Lower leg skin (tissue), 4 donors: Measurements from ENCODE around the gene AGTR2. TPM values are rescaled to one million over a fixed set of nuclear protein-coding genes. Genes with fewer than 3 reads are reported as not detected.
"Not testable (repeated sequence)": the region's sequence is repeated elsewhere in the genome, so short reads cannot be mapped to it uniquely, and the experiment has no call there.

Source experiments
- DNase-seq, 2 donors: peaks; one replicate each; pipeline ENCODE4 v3.0.0-alpha.2; 2019; ENCODE audit warnings: low spot score in 2 of 2
- H3K4me3 ChIP-seq: fragments of 200-600 bp; sonication (generic); 2 replicates; pipeline ENCODE4 v1.5.1; 2017; ENCODE audit warnings: mild to moderate bottlenecking, low read depth; ENCODE audit not compliant: poor library complexity, severe bottlenecking
- POLR2A ChIP-seq, 2 donors: fragments of 450-650 bp; IDR thresholded peaks; one replicate each; pipeline ENCODE4 v1.6.1; 2016 to 2017; ENCODE audit warnings: antibody characterized with exemption in 2 of 2, mild to moderate bottlenecking in 1 of 2, moderate library complexity in 1 of 2
- WGBS, 2 donors: methylation state at CpG; one replicate each; pipeline ENCODE4 v1.1.5; 2018; 5-methylcytosine and 5-hydroxymethylcytosine counted together
- intact Hi-C: fragments of 100-400 bp; cut with DNase I; formaldehyde crosslinking; loops from one replicate; pipeline ENCODE4 v1.15.0; 2023; ENCODE audit warnings: low total_unique reads
- total RNA-seq, 4 donors: library from RNA; depleted of rRNA; stranded (reverse); fragments of >200 nt; gene quantifications; one replicate each; pipeline ENCODE4 v1.1.0, GENCODE V29; 2016
- TF ChIP-seq, protein P1 (sequence below), 3 donors: fragments of 450-650 bp; IDR thresholded peaks; one replicate each; pipeline ENCODE4 v1.5.1; 2016; ENCODE audit warnings: antibody characterized with exemption in 3 of 3, mild to moderate bottlenecking in 3 of 3, moderate library complexity in 2 of 3

The AGTR2 gene, protein sequence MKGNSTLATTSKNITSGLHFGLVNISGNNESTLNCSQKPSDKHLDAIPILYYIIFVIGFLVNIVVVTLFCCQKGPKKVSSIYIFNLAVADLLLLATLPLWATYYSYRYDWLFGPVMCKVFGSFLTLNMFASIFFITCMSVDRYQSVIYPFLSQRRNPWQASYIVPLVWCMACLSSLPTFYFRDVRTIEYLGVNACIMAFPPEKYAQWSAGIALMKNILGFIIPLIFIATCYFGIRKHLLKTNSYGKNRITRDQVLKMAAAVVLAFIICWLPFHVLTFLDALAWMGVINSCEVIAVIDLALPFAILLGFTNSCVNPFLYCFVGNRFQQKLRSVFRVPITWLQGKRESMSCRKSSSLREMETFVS
- total RNA-seq, result not detected

DNA sequence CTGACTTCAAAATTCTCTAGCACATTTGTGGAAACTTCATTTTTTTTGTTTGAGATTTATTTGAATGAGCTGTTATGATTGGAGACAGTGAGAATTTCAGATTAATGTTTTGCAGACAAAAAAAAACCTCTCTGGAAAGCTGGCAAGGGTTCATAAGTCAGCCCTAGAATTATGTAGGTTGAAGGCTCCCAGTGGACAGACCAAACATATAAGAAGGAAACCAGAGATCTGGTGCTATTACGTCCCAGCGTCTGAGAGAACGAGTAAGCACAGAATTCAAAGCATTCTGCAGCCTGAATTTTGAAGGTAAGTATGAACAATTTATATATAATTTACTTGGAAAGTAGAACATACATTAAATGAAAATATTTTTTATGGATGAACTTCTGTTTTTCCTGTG, at the start of gene AGTR2:
TSS of gene AGTR2 (plus strand) at position 234 of the 400 bp plus-strand sequence. CDS start 1,537 bp downstream, outside the sequence.
- DNase-seq, result no peak
- intact Hi-C loops, result no loop called here
- WGBS, 2 donors, result 53 to 63% methylated on average over 3 of the region's 3 CpGs
- H3K4me3 ChIP-seq, result no peak within 1 kb of the TSS
- TF ChIP-seq, protein P1, sequence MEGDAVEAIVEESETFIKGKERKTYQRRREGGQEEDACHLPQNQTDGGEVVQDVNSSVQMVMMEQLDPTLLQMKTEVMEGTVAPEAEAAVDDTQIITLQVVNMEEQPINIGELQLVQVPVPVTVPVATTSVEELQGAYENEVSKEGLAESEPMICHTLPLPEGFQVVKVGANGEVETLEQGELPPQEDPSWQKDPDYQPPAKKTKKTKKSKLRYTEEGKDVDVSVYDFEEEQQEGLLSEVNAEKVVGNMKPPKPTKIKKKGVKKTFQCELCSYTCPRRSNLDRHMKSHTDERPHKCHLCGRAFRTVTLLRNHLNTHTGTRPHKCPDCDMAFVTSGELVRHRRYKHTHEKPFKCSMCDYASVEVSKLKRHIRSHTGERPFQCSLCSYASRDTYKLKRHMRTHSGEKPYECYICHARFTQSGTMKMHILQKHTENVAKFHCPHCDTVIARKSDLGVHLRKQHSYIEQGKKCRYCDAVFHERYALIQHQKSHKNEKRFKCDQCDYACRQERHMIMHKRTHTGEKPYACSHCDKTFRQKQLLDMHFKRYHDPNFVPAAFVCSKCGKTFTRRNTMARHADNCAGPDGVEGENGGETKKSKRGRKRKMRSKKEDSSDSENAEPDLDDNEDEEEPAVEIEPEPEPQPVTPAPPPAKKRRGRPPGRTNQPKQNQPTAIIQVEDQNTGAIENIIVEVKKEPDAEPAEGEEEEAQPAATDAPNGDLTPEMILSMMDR (IDR thresholded peaks at IDR 0.05), result no peak
- TF ChIP-seq POLR2A (IDR thresholded peaks at IDR 0.05), result no peak

DNA sequence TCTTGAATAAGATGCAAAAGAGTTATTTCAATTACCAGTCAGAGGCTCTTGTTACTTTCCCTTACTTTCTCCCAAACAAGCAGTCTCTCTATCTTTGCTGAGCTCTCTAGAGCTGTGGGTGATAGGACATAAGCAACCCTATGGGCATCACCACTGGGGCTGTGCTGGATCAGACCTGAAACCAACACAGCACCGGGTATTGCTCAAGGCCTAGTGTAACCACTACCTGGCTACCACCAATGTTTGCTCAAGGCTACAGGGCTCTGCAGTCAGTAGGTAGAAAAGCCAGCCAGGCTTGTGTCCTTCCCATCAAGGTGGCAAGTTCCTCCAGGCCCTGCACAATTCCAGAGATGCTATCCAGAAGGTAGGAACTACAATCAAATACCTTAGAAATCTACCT, 35.3 kb upstream of the AGTR2 start:
- TF ChIP-seq POLR2A (IDR thresholded peaks at IDR 0.05), result no peak
- TF ChIP-seq, protein P1 (IDR thresholded peaks at IDR 0.05), result no peak
- no peak for DNase-seq
- no peak overlapping the region for H3K4me3 ChIP-seq
- intact Hi-C loops, result no loop called here
- WGBS, 2 donors, result 93% methylated on average over 1 of the region's 1 CpG; no CpG with 5 or more reads in 1 of the 2 donors

DNA sequence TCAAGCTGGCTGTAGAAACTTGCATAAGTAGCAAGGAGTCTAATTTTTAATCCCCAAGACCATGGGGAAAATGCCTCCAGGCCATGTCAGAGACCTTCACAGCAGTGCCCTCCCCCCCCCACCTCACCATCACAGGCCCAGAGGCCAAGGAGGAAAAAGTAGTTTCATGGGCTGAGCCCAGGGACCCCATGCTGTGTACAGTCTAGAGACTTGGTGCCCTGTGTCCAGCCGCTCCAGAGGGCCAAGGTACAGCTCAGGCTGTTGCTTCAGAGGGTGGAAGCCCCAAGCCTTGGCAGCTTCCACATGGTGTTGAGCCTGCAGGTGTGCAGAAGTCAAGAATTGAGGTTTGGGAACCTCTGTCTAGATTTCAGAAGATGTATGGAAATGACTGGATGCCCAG, 29.3 kb upstream of the AGTR2 start:
- intact Hi-C loops, H3K4me3 ChIP-seq, DNase-seq: not testable (repeated sequence)
- 70 to 100% methylated on average over 1 of the region's 1 CpG for WGBS, 2 donors

DNA sequence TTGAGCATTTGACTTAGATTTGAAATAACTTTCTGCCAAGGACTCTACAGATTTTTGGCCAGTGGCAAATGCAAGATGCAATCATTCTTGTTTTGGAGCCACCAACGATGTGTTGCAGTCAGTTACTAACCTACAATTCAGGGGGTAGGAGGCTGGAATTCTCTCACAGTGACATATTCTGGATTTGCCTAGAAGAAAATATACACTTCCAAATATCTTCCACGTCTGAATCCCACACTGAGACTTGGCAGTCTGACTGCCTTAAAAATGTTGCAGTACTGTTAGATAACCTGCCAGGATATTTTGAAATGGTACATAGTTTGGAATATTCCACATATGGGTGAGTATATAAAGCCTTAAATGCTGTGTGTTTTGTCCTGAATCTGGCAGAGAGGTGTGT, 27.6 kb upstream of the AGTR2 start:
- intact Hi-C loops, result no loop called here
- no peak for DNase-seq
- WGBS, 2 donors, result 30 to 33% methylated on average over 2 of the region's 2 CpGs
- TF ChIP-seq POLR2A (IDR thresholded peaks at IDR 0.05), result no peak
- TF ChIP-seq, protein P1 (IDR thresholded peaks at IDR 0.05), result no peak
- H3K4me3 ChIP-seq, result no peak overlapping the region

DNA sequence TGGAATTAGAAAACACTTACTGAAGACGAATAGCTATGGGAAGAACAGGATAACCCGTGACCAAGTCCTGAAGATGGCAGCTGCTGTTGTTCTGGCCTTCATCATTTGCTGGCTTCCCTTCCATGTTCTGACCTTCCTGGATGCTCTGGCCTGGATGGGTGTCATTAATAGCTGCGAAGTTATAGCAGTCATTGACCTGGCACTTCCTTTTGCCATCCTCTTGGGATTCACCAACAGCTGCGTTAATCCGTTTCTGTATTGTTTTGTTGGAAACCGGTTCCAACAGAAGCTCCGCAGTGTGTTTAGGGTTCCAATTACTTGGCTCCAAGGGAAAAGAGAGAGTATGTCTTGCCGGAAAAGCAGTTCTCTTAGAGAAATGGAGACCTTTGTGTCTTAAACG, 2.4 kb downstream of the AGTR2 start:
- DNase-seq, result no peak
- intact Hi-C loops, result no loop called here
- H3K4me3 ChIP-seq, result no peak overlapping the region
- TF ChIP-seq, protein P1 (IDR thresholded peaks at IDR 0.05), result no peak
- TF ChIP-seq POLR2A (IDR thresholded peaks at IDR 0.05), result no peak
- WGBS, 2 donors, result 49 to 64% methylated on average over 9 of the region's 9 CpGs

DNA sequence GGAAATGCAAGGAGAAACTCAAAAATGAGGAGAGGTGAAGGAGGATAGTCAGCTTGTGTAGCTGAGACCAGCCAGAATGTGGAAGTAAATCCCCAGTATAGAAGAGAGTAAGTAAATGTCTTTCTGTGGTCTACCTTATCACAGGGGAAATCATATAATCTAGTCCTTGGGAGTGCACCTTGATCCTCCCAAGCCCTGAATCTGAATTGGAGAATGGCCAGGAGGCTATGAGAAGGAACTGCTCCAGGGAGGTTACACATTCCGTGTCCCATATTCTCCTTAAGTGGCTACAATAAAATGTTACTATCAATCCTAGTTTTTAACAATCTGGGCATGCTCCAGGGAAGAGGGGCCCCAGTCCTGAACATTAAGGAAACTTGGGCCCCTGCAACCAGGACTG, 10.8 kb downstream of the AGTR2 start:
- 35 to 80% methylated on average over 1 of the region's 1 CpG for WGBS, 2 donors
- intact Hi-C loops, result no loop called here
- no peak overlapping the region for H3K4me3 ChIP-seq
- TF ChIP-seq, protein P1 (IDR thresholded peaks at IDR 0.05), result no peak
- no peak for TF ChIP-seq POLR2A (IDR thresholded peaks at IDR 0.05)
- no peak for DNase-seq
